ENCODE results near the gene LIF. TPM values are rescaled to one million over a fixed set of nuclear protein-coding genes. Genes with fewer than 3 reads are reported as not detected.

The LIF gene
- total RNA-seq, 3 donors from 2014 or later (not counting 1 experiment from before 2014, with no cell fraction given) = 2.0 to 2.7 (median 2.6) TPM

GRCh38 chr22:30198152-30198825 lies 48.3 kb downstream of the LIF start:
- H3K4me1 ChIP-seq (ENCODE audit: control insufficient read depth, insufficient read depth, low read length) = peaks cover 27% of the 10 kb centered on the region
- no peaks in the 10 kb centered on the region for H3K36me3 ChIP-seq (ENCODE audit: control insufficient read depth, insufficient read depth, low read length)
- no peak overlapping the region for H3K4me3 Mint-ChIP-seq
- H3K4me3 ChIP-seq (ENCODE audit: low read length) = no peak overlapping the region
- no peak for TF ChIP-seq CTCF (IDR thresholded peaks at IDR 0.05)
- H3K36me3 Mint-ChIP-seq = no peaks in the 10 kb centered on the region
- no peak overlapping the region for H3K27ac ChIP-seq (ENCODE audit: low read length)
- H3K27me3 Mint-ChIP-seq (ENCODE audit: low read depth in 2 of 2) = no peaks in the 10 kb centered on the region
- H3K27me3 ChIP-seq (ENCODE audit: control insufficient read depth, insufficient read depth, low read length) = no peaks in the 10 kb centered on the region
- no peaks in the 10 kb centered on the region for H3K9me3 ChIP-seq (ENCODE audit: control insufficient read depth, insufficient read depth, low read length)
- peak in 1 of 2 donors; percentile 3 for DNase-seq
- WGBS (ENCODE audit: insufficient coverage) = 97% methylated on average over 5 of the region's 5 CpGs
- H3K9me3 Mint-ChIP-seq = no peaks in the 10 kb centered on the region
- intact Hi-C loops (cut with micrococcal nuclease) = loop anchor here (5.0 kb wide), 2 partner anchors 39 to 239 kb away; no protein-coding TSS in a partner anchor
- H3K4me1 Mint-ChIP-seq = peaks cover 30 to 43% of the 10 kb centered on the region in 2 donors
- peak overlapping the region; percentile 41 to 78 for H3K27ac Mint-ChIP-seq
- no peak for ATAC-seq

DNA sequence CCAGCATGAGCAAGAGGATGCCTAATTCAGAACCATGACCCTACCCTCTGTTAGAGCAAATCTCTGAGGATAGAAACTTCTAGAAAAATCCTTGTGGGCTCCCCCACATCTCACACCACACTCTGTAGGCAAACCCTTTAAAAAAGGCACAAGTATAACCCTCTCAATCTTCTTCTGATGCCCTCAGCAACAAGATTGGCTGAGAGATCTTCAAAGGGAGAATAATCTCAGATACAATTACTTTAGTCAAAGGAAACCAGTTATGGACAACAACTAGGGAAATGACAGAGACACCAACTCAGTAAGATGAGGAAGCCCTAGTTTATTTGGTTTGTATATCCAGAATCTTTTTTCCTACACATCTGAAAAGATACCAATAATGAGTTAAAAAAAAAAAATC lies 49.2 kb downstream of the LIF start:
- TF ChIP-seq CTCF (IDR thresholded peaks at IDR 0.05) = no peak
- Mint-ChIP-seq H3K4me3 (no peak overlapping the region), H3K27me3 (ENCODE audit: low read depth in 2 of 2) (no peaks in the 10 kb centered on the region), H3K9me3 (no peaks in the 10 kb centered on the region), H3K27ac (peak overlapping the region; percentile 85 to 88), H3K4me1 (peaks cover 39 to 52% of the 10 kb centered on the region in 2 donors), H3K36me3 (no peaks in the 10 kb centered on the region)
- Histone ChIP-seq H3K27me3 (ENCODE audit: control insufficient read depth, insufficient read depth, low read length) (no peaks in the 10 kb centered on the region), H3K36me3 (ENCODE audit: control insufficient read depth, insufficient read depth, low read length) (no peaks in the 10 kb centered on the region), H3K9me3 (ENCODE audit: control insufficient read depth, insufficient read depth, low read length) (no peaks in the 10 kb centered on the region), H3K4me3 (ENCODE audit: low read length) (no peak overlapping the region), H3K27ac (ENCODE audit: low read length) (peak overlapping the region; percentile 76), H3K4me1 (ENCODE audit: control insufficient read depth, insufficient read depth, low read length) (peaks cover 30% of the 10 kb centered on the region)
- intact Hi-C loops (cut with micrococcal nuclease) = loop anchor here (2.0 to 5.0 kb wide), 4 partner anchors 15 to 240 kb away; no protein-coding TSS in a partner anchor
- ATAC-seq = no peak
- no peak for DNase-seq

DNA sequence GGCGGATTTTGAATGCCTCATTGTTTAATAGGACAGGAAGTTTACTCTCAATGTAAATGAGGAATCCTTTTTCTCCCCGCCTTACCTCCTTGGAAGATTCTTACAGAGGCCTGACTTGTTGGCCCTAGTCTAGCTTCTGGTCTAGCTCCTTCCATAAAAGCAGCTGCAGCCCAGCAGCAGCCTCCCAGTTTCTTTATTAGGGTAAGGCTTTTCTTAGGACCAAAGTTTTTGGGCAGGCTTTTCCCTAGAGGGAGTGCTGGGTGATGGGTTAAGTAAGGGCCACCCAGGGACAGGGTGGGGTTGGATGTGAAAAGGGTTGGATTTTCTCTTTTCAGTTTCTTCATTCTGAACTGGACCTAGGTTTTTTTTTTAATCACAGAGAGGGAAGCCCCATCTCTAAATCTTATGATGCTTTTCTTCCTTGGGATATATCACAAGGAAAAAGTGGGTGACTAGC lies 49.7 kb downstream of the LIF start:
- 50% methylated on average over 2 of the region's 2 CpGs for WGBS (ENCODE audit: insufficient coverage)
- no peak for DNase-seq
- Mint-ChIP-seq H3K4me1 (peaks cover 43 to 57% of the 10 kb centered on the region in 2 donors), H3K36me3 (no peaks in the 10 kb centered on the region), H3K27me3 (ENCODE audit: low read depth in 2 of 2) (no peaks in the 10 kb centered on the region), H3K9me3 (peaks cover 0 to 2% of the 10 kb centered on the region in 2 donors), H3K27ac (peak overlapping the region; percentile 85 to 88), H3K4me3 (peak overlapping the region; percentile 60)
- Histone ChIP-seq H3K4me1 (ENCODE audit: control insufficient read depth, insufficient read depth, low read length) (peaks cover 34% of the 10 kb centered on the region), H3K9me3 (ENCODE audit: control insufficient read depth, insufficient read depth, low read length) (no peaks in the 10 kb centered on the region), H3K4me3 (ENCODE audit: low read length) (no peak overlapping the region), H3K27me3 (ENCODE audit: control insufficient read depth, insufficient read depth, low read length) (no peaks in the 10 kb centered on the region), H3K36me3 (ENCODE audit: control insufficient read depth, insufficient read depth, low read length) (no peaks in the 10 kb centered on the region), H3K27ac (ENCODE audit: low read length) (peak overlapping the region; percentile 76)
- intact Hi-C loops (cut with micrococcal nuclease) = loop anchor here (1.0 to 5.0 kb wide), 6 partner anchors 16 to 240 kb away; no protein-coding TSS in a partner anchor
- no peak for ATAC-seq
- no peak for TF ChIP-seq CTCF (IDR thresholded peaks at IDR 0.05)
